Liver (tissue), 9 donors: ENCODE data around the gene ACOXL. TPM values are rescaled to one million over a fixed set of nuclear protein-coding genes. Genes with fewer than 3 reads are reported as not detected.

Experiments
- DNase-seq: peaks from one replicate; pipeline ENCODE4 v3.0.0-alpha.2; 2017; ENCODE audit warnings: low spot score
- H3K27ac ChIP-seq, 2 donors: one replicate each; pipeline ENCODE4 v1.7.0; 2013; ENCODE audit warnings: inconsistent platforms in 2 of 2, low read length in 2 of 2, control low read depth in 1 of 2, low read depth in 1 of 2, mild to moderate bottlenecking in 1 of 2
- H3K27me3 ChIP-seq, 4 donors: one replicate each; pipeline versions ENCODE4 v1.6.1 to v1.7.0; 2013; ENCODE audit warnings: low read length in 3 of 4, inconsistent platforms in 1 of 4, mild to moderate bottlenecking in 1 of 4, moderate library complexity in 1 of 4; ENCODE audit not compliant: control insufficient read depth in 4 of 4, insufficient read depth in 4 of 4
- H3K36me3 ChIP-seq, 4 donors: one replicate each; pipeline versions ENCODE4 v1.6.1 to v1.7.0; 2013; ENCODE audit warnings: low read length in 3 of 4, mild to moderate bottlenecking in 3 of 4, low read depth in 1 of 4, moderate library complexity in 1 of 4; ENCODE audit not compliant: control insufficient read depth in 4 of 4, insufficient read depth in 3 of 4
- H3K4me1 ChIP-seq, 4 donors: one replicate each; pipeline versions ENCODE4 v1.6.1 to v1.7.0; 2013; ENCODE audit warnings: low read length in 3 of 4, mild to moderate bottlenecking in 3 of 4, moderate library complexity in 1 of 4; ENCODE audit not compliant: control insufficient read depth in 4 of 4, insufficient read depth in 4 of 4
- H3K4me3 ChIP-seq, 3 donors: one replicate each; pipeline versions ENCODE4 v1.6.1 to v1.7.0; 2013; ENCODE audit warnings: low read length in 3 of 3, control low read depth in 1 of 3, low read depth in 1 of 3, mild to moderate bottlenecking in 1 of 3
- H3K9ac ChIP-seq, 2 donors: one replicate each; pipeline ENCODE4 v1.7.0; 2013; ENCODE audit warnings: low read length in 2 of 2, mild to moderate bottlenecking in 2 of 2, moderate library complexity in 2 of 2, control low read depth in 1 of 2, low read depth in 1 of 2
- H3K9me3 ChIP-seq, 4 donors: one replicate each; pipeline versions ENCODE4 v1.6.1 to v1.7.0; 2013; ENCODE audit warnings: low read length in 3 of 4; ENCODE audit not compliant: control insufficient read depth in 4 of 4
- ATF3 ChIP-seq: IDR thresholded peaks from 2 replicates; pipeline ENCODE4 v1.6.1; 2016; ENCODE audit warnings: antibody characterized with exemption
- EGR1 ChIP-seq, 2 donors: IDR thresholded peaks; 2 replicates each; pipeline ENCODE4 v1.6.1; 2016 to 2018; ENCODE audit warnings: antibody characterized with exemption in 2 of 2, low read depth in 2 of 2
- FOXA1 ChIP-seq: IDR thresholded peaks from 2 replicates; pipeline ENCODE4 v1.6.1; 2016; ENCODE audit warnings: antibody characterized with exemption
- FOXA2 ChIP-seq: IDR thresholded peaks from 2 replicates; pipeline ENCODE4 v1.6.1; 2016; ENCODE audit warnings: antibody characterized with exemption
- GABPA ChIP-seq, 2 donors: IDR thresholded peaks in 1 of 2; conservative IDR thresholded peaks in 1 of 2; 2 replicates each; pipeline ENCODE4 v1.6.1; 2016; ENCODE audit warnings: antibody characterized with exemption in 2 of 2, mild to moderate bottlenecking in 1 of 2, moderate library complexity in 1 of 2
- HNF4A ChIP-seq, 2 donors: conservative IDR thresholded peaks; 2 replicates each; pipeline ENCODE4 v1.6.1; 2016; ENCODE audit warnings: antibody characterized with exemption in 2 of 2, mild to moderate bottlenecking in 2 of 2
- HNF4G ChIP-seq: IDR thresholded peaks from 2 replicates; pipeline ENCODE4 v1.6.1; 2016; ENCODE audit warnings: antibody characterized with exemption
- JUND ChIP-seq, 2 donors: IDR thresholded peaks; 2 replicates each; pipeline ENCODE4 v1.6.1; 2016; ENCODE audit warnings: antibody characterized with exemption in 2 of 2
- MAX ChIP-seq: IDR thresholded peaks from 2 replicates; pipeline ENCODE4 v1.6.1; 2016; ENCODE audit warnings: antibody characterized with exemption
- NR2F2 ChIP-seq: IDR thresholded peaks from 2 replicates; pipeline ENCODE4 v1.6.1; 2016; ENCODE audit warnings: antibody characterized with exemption
- REST ChIP-seq: IDR thresholded peaks from 2 replicates; pipeline ENCODE4 v1.6.1; 2016; ENCODE audit warnings: antibody characterized with exemption, mild to moderate bottlenecking
- RXRA ChIP-seq, 2 donors: IDR thresholded peaks; 2 replicates each; pipeline ENCODE4 v1.6.1; 2017 to 2018; ENCODE audit warnings: antibody characterized with exemption in 2 of 2, mild to moderate bottlenecking in 1 of 2
- SP1 ChIP-seq: IDR thresholded peaks from 2 replicates; pipeline ENCODE4 v1.6.1; 2018; ENCODE audit warnings: antibody characterized with exemption, mild to moderate bottlenecking
- TAF1 ChIP-seq: conservative IDR thresholded peaks from 2 replicates; pipeline ENCODE4 v1.6.1; 2016; ENCODE audit warnings: antibody characterized with exemption, mild to moderate bottlenecking
- YY1 ChIP-seq: IDR thresholded peaks from 2 replicates; pipeline ENCODE4 v1.6.1; 2016; ENCODE audit warnings: antibody characterized with exemption, mild to moderate bottlenecking
- ZBTB33 ChIP-seq: IDR thresholded peaks from 2 replicates; pipeline ENCODE4 v1.6.1; 2016; ENCODE audit warnings: antibody characterized with exemption
- WGBS: extraction: QIAGEN DNeasy Blood & Tissue Kit; methylation state at CpG from one replicate; pipeline ENCODE4 v1.1.7; 2013; 5-methylcytosine and 5-hydroxymethylcytosine counted together
- polyA plus RNA-seq, 2 donors: library from polyadenylated mRNA; stranded (reverse) in 1 of 2; unstranded in 1 of 2; fragments of 200-250 nt in 1 of 2; fragments of >200 nt in 1 of 2; fragmentation: Nextera tagmentation in 1 of 2; extraction: Ambion mirVana in 1 of 2; gene quantifications; one replicate each; pipeline versions ENCODE4 v1.2.1 to v1.2.3, GENCODE V29; 2013 to 2015
- total RNA-seq, 2 donors: library from RNA; depleted of rRNA; stranded (reverse); fragments of >200 nt; gene quantifications; one replicate each; pipeline ENCODE4 v1.2.3, GENCODE V29; 2014
- donor health status: healthy.
- donor health status: healthy.
- donor health status: healthy.
- donor health status: healthy.
- donor health status: healthy.

Gene ACOXL
- total and polyA plus RNA-seq, 4 donors, result 0.07 TPM; not detected in 3

- Histone ChIP-seq H3K27ac (no peak overlapping the region), H3K36me3 (no peaks in the 10 kb centered on the region), H3K4me3 (no peak overlapping the region), H3K9ac (no peak overlapping the region), H3K27me3 (no peaks in the 10 kb centered on the region), H3K9me3 (peaks cover 0 to 3% (median under 1%) of the 10 kb centered on the region in 4 donors), H3K4me1 (no peaks in the 10 kb centered on the region)
- 81% methylated on average over 6 of the region's 6 CpGs for WGBS
- DNase-seq, result no peak
- no peak for TF ChIP-seq NR2F2
- TF ChIP-seq ATF3, result no peak
- TF ChIP-seq FOXA2, result no peak
- TF ChIP-seq RXRA (IDR thresholded peaks at IDR 0.05), result no peak
- TF ChIP-seq TAF1, result no peak
- no peak for TF ChIP-seq REST
- no peak for TF ChIP-seq GABPA (IDR thresholded peaks at IDR 0.05 in 1 of 2, conservative IDR thresholded peaks at IDR 0.05 in 1 of 2)
- no peak for TF ChIP-seq SP1
- no peak for TF ChIP-seq HNF4G
Observed at GRCh38 chr2:110829413-110830146, 97.2 kb downstream of the ACOXL start.

GRCh38 chr2:110832740-110833139, 100.4 kb downstream of the ACOXL start:
- Histone ChIP-seq H3K36me3 (no peaks in the 10 kb centered on the region), H3K9me3 (peaks cover 0 to 3% (median 0%) of the 10 kb centered on the region in 4 donors), H3K4me1 (no peaks in the 10 kb centered on the region), H3K9ac (no peak overlapping the region), H3K27ac (no peak overlapping the region), H3K4me3 (no peak overlapping the region), H3K27me3 (no peaks in the 10 kb centered on the region)
- DNase-seq, result no peak
- 91% methylated on average over 1 of the region's 1 CpG for WGBS
- TF ChIP-seq ATF3 (no peak), NR2F2 (no peak), YY1 (no peak), MAX (no peak), TAF1 (no peak), EGR1 (IDR thresholded peaks at IDR 0.05; ENCODE audit: low read depth in 2 of 2) (no peak), HNF4A (conservative IDR thresholded peaks at IDR 0.05) (no peak), ZBTB33 (no peak), FOXA2 (no peak), REST (no peak), JUND (IDR thresholded peaks at IDR 0.05) (no peak), RXRA (IDR thresholded peaks at IDR 0.05) (no peak), FOXA1 (no peak), SP1 (no peak), GABPA (IDR thresholded peaks at IDR 0.05 in 1 of 2, conservative IDR thresholded peaks at IDR 0.05 in 1 of 2) (no peak)
